B cell (primary cell): ENCODE results near the gene PKIB. TPM values are rescaled to one million over a fixed set of nuclear protein-coding genes. Genes with fewer than 3 reads are reported as not detected.

Experiments
- ATAC-seq: fragments of 200-7000 bp; cut with Tn5 transposase; one replicate; pipeline ENCODE4 v1.10.0; 2021; ENCODE audit warnings: low read depth, mild to moderate bottlenecking, moderate number of reproducible peaks, moderate library complexity
- CTCF ChIA-PET: fragments of 350-600 bp; sonication (Branson Sonifier 250); formaldehyde crosslinking; loops from one replicate; lab custom pipeline; 2021; ENCODE audit warnings: antibody characterized with exemption, inconsistent platforms; lab: Charles Lee
- POLR2A ChIA-PET: fragments of 350-600 bp; sonication (Branson Sonifier 250); formaldehyde crosslinking; loops from one replicate; lab custom pipeline; 2021; ENCODE audit warnings: antibody characterized with exemption; lab: Charles Lee
- DNase-seq: peaks from one replicate; pipeline ENCODE4 v3.0.0; 2013
- H2AFZ ChIP-seq: 2 replicates; pipeline ENCODE4 v1.6.1; 2012; ENCODE audit warnings: mild to moderate bottlenecking, low read depth, low read length; ENCODE audit not compliant: insufficient read depth, poor library complexity, severe bottlenecking
- H3K27ac ChIP-seq, 2 donors: 1 replicate in 1 of 2; 2 replicates in 1 of 2; pipeline ENCODE4 v1.5.1; 2012 to 2013; ENCODE audit warnings: low read length in 2 of 2, mild to moderate bottlenecking in 2 of 2, moderate library complexity in 1 of 2
- H3K27me3 ChIP-seq, 4 experiments: fragments of 200-600 bp in 1 of 4; sonication (generic) in 1 of 4; replicated peaks in 1 of 4; 1 replicate in 2 of 4; 2 replicates in 2 of 4; pipeline versions ENCODE4 v1.6.1 to v1.7.0; 2013 to 2016; ENCODE audit warnings: low read length in 3 of 4, mild to moderate bottlenecking in 2 of 4, mixed read lengths in 1 of 4, moderate library complexity in 1 of 4; ENCODE audit not compliant: insufficient read depth in 4 of 4, control insufficient read depth in 3 of 4; ENCODE audit errors: control extremely low read depth in 1 of 4
- H3K36me3 ChIP-seq, 2 experiments: replicated peaks in 1 of 2; 1 replicate in 1 of 2; 2 replicates in 1 of 2; pipeline versions ENCODE4 v1.6.1 to v1.7.1; 2013; ENCODE audit warnings: low read length in 1 of 2; ENCODE audit not compliant: insufficient read depth in 2 of 2, control insufficient read depth in 1 of 2; ENCODE audit errors: control extremely low read depth in 1 of 2, extremely low read depth in 1 of 2
- H3K4me1 ChIP-seq, 2 donors: fragments of 200-600 bp in 1 of 2; sonication (generic) in 1 of 2; 1 replicate in 1 of 2; 2 replicates in 1 of 2; pipeline versions ENCODE4 v1.5.1 to v1.6.1; 2013 to 2017; ENCODE audit warnings: low read length in 2 of 2; ENCODE audit not compliant: control insufficient read depth in 2 of 2, insufficient read depth in 2 of 2
- H3K4me2 ChIP-seq: replicated peaks from 2 replicates; pipeline ENCODE3; 2012; ENCODE audit warnings: mild to moderate bottlenecking, low read depth, low read length; ENCODE audit not compliant: poor library complexity, severe bottlenecking
- H3K4me3 ChIP-seq, 5 experiments: fragments of 200-600 bp in 1 of 5; sonication (generic) in 1 of 5; 1 replicate in 3 of 5; 2 replicates in 2 of 5; pipeline versions ENCODE4 v1.5.1 to v1.7.0; 2011 to 2016; ENCODE audit warnings: low read length in 4 of 5, mild to moderate bottlenecking in 4 of 5, low read depth in 2 of 5, control low read depth in 1 of 5, moderate library complexity in 1 of 5; ENCODE audit not compliant: insufficient read depth in 1 of 5; ENCODE audit errors: control extremely low read depth in 1 of 5, extremely low read depth in 1 of 5
- H3K79me2 ChIP-seq: fragments of 200-600 bp; sonication (generic); one replicate; pipeline ENCODE4 v1.6.0; 2016; ENCODE audit warnings: low read length; ENCODE audit not compliant: control insufficient read depth, insufficient read depth
- H3K9ac ChIP-seq: fragments of 200-600 bp; sonication (generic); 2 replicates; pipeline ENCODE4 v1.6.1; 2017; ENCODE audit warnings: mild to moderate bottlenecking, low read length, moderate library complexity
- H3K9me3 ChIP-seq, 3 donors: one replicate each; pipeline versions ENCODE4 v1.6.1 to v1.7.1; 2013; ENCODE audit warnings: low read length in 2 of 3; ENCODE audit not compliant: control insufficient read depth in 2 of 3, insufficient read depth in 1 of 3; ENCODE audit errors: control extremely low read depth in 1 of 3
- H4K20me1 ChIP-seq: 2 replicates; pipeline ENCODE4 v1.6.0; 2012; ENCODE audit warnings: mild to moderate bottlenecking, low read length; ENCODE audit not compliant: insufficient read depth, control insufficient read depth, poor library complexity, severe bottlenecking
- H3K27ac Mint-ChIP-seq: one replicate; pipeline ENCODE4 v1.8.0; 2021; ENCODE audit warnings: mixed read lengths
- H3K27me3 Mint-ChIP-seq: one replicate; pipeline ENCODE4 v1.8.0; 2021; ENCODE audit warnings: mixed read lengths
- H3K4me1 Mint-ChIP-seq: one replicate; pipeline ENCODE4 v1.8.0; 2021; ENCODE audit warnings: mixed read lengths
- H3K4me3 Mint-ChIP-seq: one replicate; pipeline ENCODE4 v1.8.0; 2021; ENCODE audit warnings: mixed read lengths
- H3K9me3 Mint-ChIP-seq: one replicate; pipeline ENCODE4 v1.8.0; 2022; ENCODE audit warnings: mixed read lengths; ENCODE audit not compliant: insufficient read depth
- EZH2 ChIP-seq: IDR thresholded peaks from 2 replicates; pipeline ENCODE4 v1.6.1; 2012; ENCODE audit warnings: borderline replicate concordance, low read depth, mild to moderate bottlenecking, moderate library complexity, low read length; ENCODE audit not compliant: insufficient read depth, poor library complexity, severe bottlenecking
- WGBS: methylation state at CpG from one replicate; pipeline ENCODE4 v1.1.5; 2013; ENCODE audit warnings: missing lambda C conversion rate; ENCODE audit not compliant: insufficient coverage; 5-methylcytosine and 5-hydroxymethylcytosine counted together
- intact Hi-C: fragments of 100-400 bp; cut with micrococcal nuclease; formaldehyde crosslinking; loops from one replicate; pipeline ENCODE4 v1.10.0; 2022
- polyA plus RNA-seq: library from polyadenylated mRNA; depleted of rRNA; stranded (reverse); fragments of >200 nt; gene quantifications from 2 replicates; pipeline ENCODE4 v1.2.3, GENCODE V29; 2012
- total RNA-seq, 2 donors: library from RNA; stranded (reverse); fragments of 120-200 nt in 1 of 2; gene quantifications; 1 replicate in 1 of 2; 2 replicates in 1 of 2; pipeline versions ENCODE4 v1.2.3 to v1.2.4, GENCODE V29; 2013 to 2022
- TF ChIP-seq, protein P1 (sequence below): fragments of 200-600 bp; IDR thresholded peaks from one replicate; pipeline ENCODE4 v1.8.0; 2022; ENCODE audit warnings: antibody characterized with exemption, mild to moderate bottlenecking

PKIB gene
- total and polyA plus RNA-seq, 2 donors (not counting 1 experiment from before 2014, with no cell fraction given) = 0.27 to 1.2 TPM

DNA sequence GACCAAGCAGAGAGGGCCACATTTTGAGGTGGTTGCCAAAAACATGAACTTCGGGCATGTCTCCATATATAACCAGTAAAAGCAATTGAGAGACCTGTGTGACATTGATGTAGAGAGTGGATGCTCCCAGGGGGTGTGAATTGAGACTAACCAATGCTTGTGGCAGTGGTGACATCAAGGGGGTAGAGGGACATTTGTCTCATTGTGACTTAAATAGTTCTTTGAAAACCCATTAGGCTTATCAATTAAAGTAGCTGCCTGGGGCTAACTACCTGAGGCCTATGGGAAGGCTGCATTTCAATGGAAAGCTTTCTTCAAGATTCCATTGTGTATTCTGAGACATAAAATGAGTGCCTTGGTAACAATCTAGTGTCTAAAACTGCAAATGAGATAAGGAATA, 87.3 kb downstream of the PKIB start:
- Histone ChIP-seq H3K4me1 (no peaks in the 10 kb centered on the region), H2AFZ (no peak overlapping the region), H4K20me1 (no peaks in the 10 kb centered on the region), H3K27ac (no peak overlapping the region), H3K4me3 (no peak overlapping the region), H3K4me2 (no peak overlapping the region), H3K9ac (no peak overlapping the region), H3K79me2 (no peaks in the 10 kb centered on the region), H3K27me3 (no peaks in the 10 kb centered on the region), H3K36me3 (no peaks in the 10 kb centered on the region), H3K9me3 (no peaks in the 10 kb centered on the region)
- intact Hi-C loops = no loop called here
- TF ChIP-seq EZH2 = no peak
- TF ChIP-seq, protein P1, sequence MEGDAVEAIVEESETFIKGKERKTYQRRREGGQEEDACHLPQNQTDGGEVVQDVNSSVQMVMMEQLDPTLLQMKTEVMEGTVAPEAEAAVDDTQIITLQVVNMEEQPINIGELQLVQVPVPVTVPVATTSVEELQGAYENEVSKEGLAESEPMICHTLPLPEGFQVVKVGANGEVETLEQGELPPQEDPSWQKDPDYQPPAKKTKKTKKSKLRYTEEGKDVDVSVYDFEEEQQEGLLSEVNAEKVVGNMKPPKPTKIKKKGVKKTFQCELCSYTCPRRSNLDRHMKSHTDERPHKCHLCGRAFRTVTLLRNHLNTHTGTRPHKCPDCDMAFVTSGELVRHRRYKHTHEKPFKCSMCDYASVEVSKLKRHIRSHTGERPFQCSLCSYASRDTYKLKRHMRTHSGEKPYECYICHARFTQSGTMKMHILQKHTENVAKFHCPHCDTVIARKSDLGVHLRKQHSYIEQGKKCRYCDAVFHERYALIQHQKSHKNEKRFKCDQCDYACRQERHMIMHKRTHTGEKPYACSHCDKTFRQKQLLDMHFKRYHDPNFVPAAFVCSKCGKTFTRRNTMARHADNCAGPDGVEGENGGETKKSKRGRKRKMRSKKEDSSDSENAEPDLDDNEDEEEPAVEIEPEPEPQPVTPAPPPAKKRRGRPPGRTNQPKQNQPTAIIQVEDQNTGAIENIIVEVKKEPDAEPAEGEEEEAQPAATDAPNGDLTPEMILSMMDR = no peak
- peaks cover 5% of the 10 kb centered on the region for H3K27me3 Mint-ChIP-seq
- H3K9me3 Mint-ChIP-seq = no peaks in the 10 kb centered on the region
- H3K4me1 Mint-ChIP-seq = no peaks in the 10 kb centered on the region
- DNase-seq (no peak), ATAC-seq (no peak)
- no peak overlapping the region for H3K4me3 Mint-ChIP-seq
- ChIA-PET CTCF (no interaction called here), POLR2A (no interaction called here)
- no peak overlapping the region for H3K27ac Mint-ChIP-seq
- 80% methylated on average over 1 of the region's 1 CpG for WGBS

DNA sequence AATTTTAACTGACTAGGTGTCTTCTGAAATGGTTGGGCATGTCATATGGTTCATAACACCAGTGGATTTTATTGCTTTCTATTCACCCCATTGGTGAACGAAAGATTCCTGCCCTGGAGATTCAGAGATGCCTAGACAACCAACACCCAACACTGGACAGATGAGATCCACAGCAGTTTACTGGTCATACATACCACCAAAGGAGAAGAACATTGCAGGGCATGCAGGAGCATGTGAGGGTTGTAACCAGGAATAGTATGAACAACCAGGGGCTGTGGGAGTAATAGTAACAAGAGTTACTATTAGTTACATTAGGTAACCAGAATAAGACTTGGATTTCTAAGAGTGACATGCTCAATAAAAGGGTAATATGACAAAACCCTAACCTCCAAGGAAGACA, 91.5 kb downstream of the PKIB start:
- TF ChIP-seq, protein P1 = no peak
- Histone ChIP-seq H2AFZ (no peak overlapping the region), H3K27ac (no peak overlapping the region), H3K9me3 (no peaks in the 10 kb centered on the region), H3K4me3 (no peak overlapping the region), H3K9ac (no peak overlapping the region), H3K36me3 (no peaks in the 10 kb centered on the region), H3K27me3 (no peaks in the 10 kb centered on the region), H3K4me2 (no peak overlapping the region), H3K4me1 (no peaks in the 10 kb centered on the region), H4K20me1 (no peaks in the 10 kb centered on the region), H3K79me2 (no peaks in the 10 kb centered on the region)
- Mint-ChIP-seq H3K4me1 (no peaks in the 10 kb centered on the region), H3K9me3 (no peaks in the 10 kb centered on the region), H3K4me3 (no peak overlapping the region), H3K27ac (no peak overlapping the region), H3K27me3 (peaks cover 9% of the 10 kb centered on the region)
- DNase-seq (no peak), ATAC-seq (no peak)
- ChIA-PET CTCF (no interaction called here), POLR2A (no interaction called here)
- WGBS = no CpG with 5 or more reads among the region's 1 CpG
- intact Hi-C loops = no loop called here
